Common myeloid progenitor, CD34-positive (primary cell): ENCODE results near the gene PDCD1LG2.
"Not testable (repeated sequence)": the region's sequence is repeated elsewhere in the genome, so short reads cannot be mapped to it uniquely, and the experiment has no call there.

ENCODE experiments used
- CTCF ChIA-PET: fragments of 350-600 bp; sonication (Branson Sonifier 250); formaldehyde crosslinking; loops from one replicate; lab custom pipeline; 2021; ENCODE audit warnings: antibody characterized with exemption; lab: Charles Lee
- POLR2A ChIA-PET: fragments of 350-600 bp; sonication (Branson Sonifier 250); formaldehyde crosslinking; loops from one replicate; lab custom pipeline; 2021; ENCODE audit warnings: antibody characterized with exemption; lab: Charles Lee
- DNase-seq, 3 donors: peaks; one replicate each; pipeline versions ENCODE4 v3.0.0 to v3.0.0-alpha.2; 2013
- H3K27ac ChIP-seq, 2 experiments: 1 replicate in 1 of 2; 2 replicates in 1 of 2; pipeline ENCODE4 v1.7.0; 2013; ENCODE audit warnings: inconsistent platforms in 2 of 2, low read length in 2 of 2, mild to moderate bottlenecking in 2 of 2, low read depth in 1 of 2, moderate library complexity in 1 of 2; ENCODE audit not compliant: severe bottlenecking in 2 of 2, insufficient read depth in 1 of 2, poor library complexity in 1 of 2
- H3K27me3 ChIP-seq, 5 experiments: replicated peaks in 2 of 5; 1 replicate in 3 of 5; 2 replicates in 2 of 5; pipeline versions ENCODE4 v1.6.1 to v1.7.0; 2013; ENCODE audit warnings: low read length in 4 of 5, mild to moderate bottlenecking in 2 of 5, moderate library complexity in 2 of 5, inconsistent platforms in 1 of 5; ENCODE audit not compliant: insufficient read depth in 5 of 5, control insufficient read depth in 4 of 5
- H3K36me3 ChIP-seq, 4 experiments: 1 replicate in 2 of 4; 2 replicates in 2 of 4; pipeline versions ENCODE4 v1.6.1 to v1.7.0; 2013; ENCODE audit warnings: low read length in 3 of 4, control low read depth in 1 of 4, mild to moderate bottlenecking in 1 of 4; ENCODE audit not compliant: control insufficient read depth in 4 of 4, insufficient read depth in 4 of 4
- H3K4me1 ChIP-seq, 4 experiments: 1 replicate in 3 of 4; 2 replicates in 1 of 4; pipeline versions ENCODE4 v1.6.1 to v1.7.1; 2013; ENCODE audit warnings: low read length in 3 of 4, mild to moderate bottlenecking in 3 of 4, control low read depth in 1 of 4, inconsistent platforms in 1 of 4, moderate library complexity in 1 of 4; ENCODE audit not compliant: control insufficient read depth in 4 of 4, insufficient read depth in 4 of 4; ENCODE audit errors: control extremely low read depth in 1 of 4
- H3K4me3 ChIP-seq, 7 experiments: 1 replicate in 4 of 7; 2 replicates in 3 of 7; pipeline versions ENCODE4 v1.5.1 to v1.7.0; 2013; ENCODE audit warnings: mild to moderate bottlenecking in 7 of 7, low read length in 6 of 7, moderate library complexity in 6 of 7, inconsistent platforms in 2 of 7, low read depth in 2 of 7, control low read depth in 1 of 7; ENCODE audit not compliant: insufficient read depth in 4 of 7, control insufficient read depth in 1 of 7; ENCODE audit errors: extremely low read depth in 1 of 7
- H3K9me3 ChIP-seq, 5 experiments: 1 replicate in 4 of 5; 2 replicates in 1 of 5; pipeline versions ENCODE4 v1.6.1 to v1.7.1; 2013; ENCODE audit warnings: low read length in 4 of 5, mild to moderate bottlenecking in 2 of 5, inconsistent platforms in 1 of 5, low read depth in 1 of 5, moderate library complexity in 1 of 5; ENCODE audit not compliant: control insufficient read depth in 4 of 5, insufficient read depth in 2 of 5; ENCODE audit errors: control extremely low read depth in 1 of 5
- WGBS: methylation state at CpG from one replicate; pipeline ENCODE4 v1.1.5; 2013; ENCODE audit not compliant: insufficient coverage; 5-methylcytosine and 5-hydroxymethylcytosine counted together

Gene PDCD1LG2

GRCh38 chr9:5493679-5494511, 16.4 kb upstream of the PDCD1LG2 start:
- peak overlapping the region in 1 of 7 experiments; percentile 26 for H3K4me3 ChIP-seq
- peak overlapping the region in 1 of 2 experiments; percentile 69 for H3K27ac ChIP-seq
- CTCF ChIA-PET = interaction anchor here (1.4 to 1.6 kb wide), 3 partner anchors 11 to 107 kb away, joined by 3 to 6 read pairs (median 4); no protein-coding TSS in a partner anchor
- no peaks in the 10 kb centered on the region for H3K27me3 ChIP-seq
- POLR2A ChIA-PET = no interaction called here
- WGBS = 33% methylated on average over 5 of the region's 8 CpGs
- DNase-seq = peak; percentile 57 to 92 (median 90)
- no peaks in the 10 kb centered on the region for H3K9me3 ChIP-seq
- peaks cover 0 to 30% (median 14%) of the 10 kb centered on the region in 4 experiments for H3K4me1 ChIP-seq
- H3K36me3 ChIP-seq = no peaks in the 10 kb centered on the region

- WGBS = 90% methylated on average over 2 of the region's 3 CpGs
- H3K4me3 ChIP-seq, H3K27ac ChIP-seq, H3K36me3 ChIP-seq, POLR2A ChIA-PET, H3K9me3 ChIP-seq, DNase-seq, CTCF ChIA-PET, H3K27me3 ChIP-seq: not testable (repeated sequence)
- peaks cover 0 to 35% (median 20%) of the 10 kb centered on the region in 4 experiments for H3K4me1 ChIP-seq
Observed at GRCh38 chr9:5494765-5495164, 15.6 kb upstream of the PDCD1LG2 start.

GRCh38 chr9:5499157-5499556, 11.2 kb upstream of the PDCD1LG2 start:
- H3K9me3 ChIP-seq = no peaks in the 10 kb centered on the region
- DNase-seq = no peak
- H3K4me3 ChIP-seq = no peak overlapping the region
- peaks cover 0 to 41% (median 38%) of the 10 kb centered on the region in 4 experiments for H3K4me1 ChIP-seq
- no peaks in the 10 kb centered on the region for H3K27me3 ChIP-seq
- ChIA-PET CTCF (interaction anchor here (1.0 to 1.5 kb wide), 4 partner anchors 10 to 90 kb away, joined by 3 to 5 read pairs (median 4); no protein-coding TSS in a partner anchor), POLR2A (interaction anchor here (1.2 kb wide), 1 partner anchor 544 kb away, joined by 3 read pairs; no protein-coding TSS in a partner anchor)
- no peaks in the 10 kb centered on the region for H3K36me3 ChIP-seq
- no peak overlapping the region for H3K27ac ChIP-seq
- WGBS = no CpG with 5 or more reads among the region's 1 CpG

GRCh38 chr9:5499889-5500398, 10.4 kb upstream of the PDCD1LG2 start:
- 0% methylated on average over 3 of the region's 4 CpGs for WGBS
- H3K36me3 ChIP-seq = no peaks in the 10 kb centered on the region
- POLR2A ChIA-PET = no interaction called here
- peak; percentile 96 to 99 (median 98) for DNase-seq
- peaks cover 0 to 39% (median 36%) of the 10 kb centered on the region in 4 experiments for H3K4me1 ChIP-seq
- H3K4me3 ChIP-seq = peak overlapping the region in 4 of 7 experiments; percentile 20 to 50 (median 36)
- CTCF ChIA-PET = interaction anchor here (1.0 to 2.2 kb wide), 3 partner anchors 11 to 88 kb away, joined by 3 to 4 read pairs (median 4); no protein-coding TSS in a partner anchor
- H3K27ac ChIP-seq = peak overlapping the region in 1 of 2 experiments; percentile 66
- H3K27me3 ChIP-seq = no peaks in the 10 kb centered on the region
- peaks cover 0 to 1% (median 0%) of the 10 kb centered on the region in 5 experiments for H3K9me3 ChIP-seq

GRCh38 chr9:5500441-5501235, 9.7 kb upstream of the PDCD1LG2 start:
- ChIA-PET POLR2A (interaction anchor here (0.6 kb wide), 1 partner anchor 122 kb away, joined by 3 read pairs; no protein-coding TSS in a partner anchor), CTCF (interaction anchor here (1.7 to 2.2 kb wide), 2 partner anchors 50 to 87 kb away, joined by 4 to 6 read pairs; partner anchors contain the start of gene CD274)
- Histone ChIP-seq H3K4me3 (peak overlapping the region in 4 of 7 experiments; percentile 20 to 50 (median 36)), H3K27ac (peak overlapping the region in 1 of 2 experiments; percentile 66), H3K36me3 (no peaks in the 10 kb centered on the region), H3K27me3 (no peaks in the 10 kb centered on the region), H3K4me1 (peaks cover 0 to 39% (median 36%) of the 10 kb centered on the region in 4 experiments), H3K9me3 (peaks cover 0 to 2% (median 0%) of the 10 kb centered on the region in 5 experiments)
- 11% methylated on average over 9 of the region's 18 CpGs for WGBS
- DNase-seq = peak; percentile 58 to 82 (median 73)

GRCh38 chr9:5502553-5502952, 7.8 kb upstream of the PDCD1LG2 start:
- Histone ChIP-seq H3K9me3 (peaks cover 0 to 2% (median 0%) of the 10 kb centered on the region in 5 experiments), H3K27ac (no peak overlapping the region), H3K4me3 (no peak overlapping the region), H3K36me3 (no peaks in the 10 kb centered on the region), H3K27me3 (no peaks in the 10 kb centered on the region), H3K4me1 (peaks cover 0 to 39% (median 36%) of the 10 kb centered on the region in 4 experiments)
- 100% methylated on average over 5 of the region's 6 CpGs for WGBS
- no peak for DNase-seq
- CTCF ChIA-PET = interaction anchor here (1.0 kb wide), 1 partner anchor 27 kb away, joined by 3 read pairs; no protein-coding TSS in a partner anchor
- POLR2A ChIA-PET = no interaction called here
